22Rv1 (cell line): Measurements from ENCODE around the gene ABHD5.

Source experiments
- CTCF ChIP-seq: fragments of 450-650 bp; IDR thresholded peaks from 2 replicates; pipeline ENCODE4 v1.5.1; 2017; ENCODE audit warnings: mild to moderate bottlenecking
- ZFX ChIP-seq: fragments of 450-650 bp; IDR thresholded peaks from 2 replicates; pipeline ENCODE4 v1.6.1; 2017; ENCODE audit warnings: antibody characterized with exemption, borderline replicate concordance

GRCh38 chr3:43690400-43691119, at the start of gene ABHD5:
- TF ChIP-seq CTCF (peak; percentile 32), ZFX (no peak)
